K562 (cell line): ENCODE results near the gene DOCK7. TPM values are rescaled to one million over a fixed set of nuclear protein-coding genes. Genes with fewer than 3 reads are reported as not detected.

Experiments used
- ATF6 ChIP-seq: sonication (generic); formaldehyde crosslinking; IDR thresholded peaks from 2 replicates; pipeline ENCODE4 v1.4.0; 2020; ENCODE audit warnings: mild to moderate bottlenecking, missing genetic modification reagents
- BRD4 ChIP-seq: fragments of 200-600 bp; sonication (generic); IDR thresholded peaks from 2 replicates; pipeline ENCODE4 v1.6.1; 2017; ENCODE audit warnings: inconsistent platforms
- CEBPB ChIP-seq: fragments of 450-650 bp; IDR thresholded peaks from 2 replicates; pipeline ENCODE4 v1.6.1; 2016; ENCODE audit warnings: missing genetic modification characterization, missing compliant biosample characterization
- CHCHD3 ChIP-seq: fragments of 250-450 bp; sonication (Bioruptor Pico); IDR thresholded peaks from 2 replicates; pipeline ENCODE4 v2.1.2; 2022; ENCODE audit warnings: mild to moderate bottlenecking
- HDAC3 ChIP-seq: fragments of 450-650 bp; IDR thresholded peaks from 2 replicates; pipeline ENCODE4 v1.6.1; 2018; ENCODE audit warnings: borderline replicate concordance, mild to moderate bottlenecking, moderate library complexity; ENCODE audit not compliant: partially characterized antibody
- L3MBTL2 ChIP-seq: fragments of 450-650 bp; IDR thresholded peaks from 2 replicates; pipeline ENCODE4 v1.6.1; 2016; ENCODE audit warnings: mild to moderate bottlenecking, moderate library complexity
- MIER1 ChIP-seq: fragments of 450-650 bp; IDR thresholded peaks from 2 replicates; pipeline ENCODE4 v1.6.1; 2016; ENCODE audit warnings: antibody characterized with exemption, mild to moderate bottlenecking, low read depth
- POLR3G ChIP-seq: IDR thresholded peaks from 2 replicates; pipeline ENCODE4 v1.6.1; 2011; ENCODE audit not compliant: insufficient read length, insufficient replicate concordance; ENCODE audit errors: extremely low read depth
- SAFB ChIP-seq: fragments of 200-400 bp; formaldehyde crosslinking; IDR thresholded peaks from 2 replicates; pipeline ENCODE4 v1.6.1; 2017; ENCODE audit warnings: low read depth, low read length, borderline replicate concordance
- SREBF2 ChIP-seq: sonication (generic); formaldehyde crosslinking; IDR thresholded peaks from 2 replicates; pipeline ENCODE4 v1.4.0; 2020; ENCODE audit warnings: mild to moderate bottlenecking, missing genetic modification reagents
- THRA ChIP-seq: fragments of 450-650 bp; IDR thresholded peaks from 2 replicates; pipeline ENCODE4 v1.6.1; 2017; ENCODE audit warnings: mild to moderate bottlenecking, moderate library complexity
- ZNF134 ChIP-seq: fragments of 250-450 bp; sonication (Bioruptor Pico); conservative IDR thresholded peaks from 2 replicates; pipeline ENCODE4 v1.4.0; 2020
- ZNF584 ChIP-seq: fragments of 200-800 bp; sonication (Bioruptor generic); IDR thresholded peaks from 2 replicates; pipeline ENCODE4 v1.6.1; 2016; ENCODE audit warnings: low read depth, mild to moderate bottlenecking, missing genetic modification characterization, missing compliant biosample characterization
- ZNF766 ChIP-seq: fragments of 200-800 bp; sonication (Bioruptor generic); conservative IDR thresholded peaks from 2 replicates; pipeline ENCODE4 v1.6.1; 2016; ENCODE audit warnings: missing genetic modification characterization, missing compliant biosample characterization
- polyA plus RNA-seq, 8 experiments: library from polyadenylated mRNA; depleted of rRNA in 4 of 8; stranded (reverse) in 5 of 8; unstranded in 3 of 8; fragments of >200 nt; fragmentation: Nextera tagmentation in 2 of 8; fragmentation: Illumina TruSeq in 1 of 8; extraction: Ambion mirVana in 2 of 8; extraction: Trizol in 1 of 8; gene quantifications; 2 replicates each; pipeline versions ENCODE4 v1.2.1 to v1.2.3, GENCODE V29; 2011 to 2014; ENCODE audit warnings: inconsistent platforms in 1 of 8, missing spikeins in 1 of 8
- total RNA-seq, 7 experiments: library from RNA; depleted of rRNA in 6 of 7; stranded (reverse); fragments of >200 nt in 6 of 7; fragmentation: Illumina TruSeq in 2 of 7; extraction: Trizol in 2 of 7; gene quantifications; 2 replicates each; pipeline versions ENCODE4 v1.2.1 to v1.2.3, GENCODE V29; 2011 to 2021; ENCODE audit warnings: low replicate concordance in 1 of 7

Gene DOCK7
- total and polyA plus RNA-seq, 9 of the 15 experiments (the other 6 are each of a cell fraction or from before 2014, with no cell fraction given): 4.9 to 35.1 (median 12.6) TPM

- TF ChIP-seq HDAC3: no peak
- TF ChIP-seq L3MBTL2: peak; percentile 93
- TF ChIP-seq ZNF134 (CRISPR knock-in tag): no peak
- TF ChIP-seq THRA: no peak
- no peak for TF ChIP-seq POLR3G
- TF ChIP-seq ATF6: peak; percentile 67; the same call in 1 of the 2 replicates
- no peak for TF ChIP-seq CHCHD3
- TF ChIP-seq SREBF2: 0 out of 2 replicates have a peak, but pooled peaks have one; percentile 81
- peak; percentile 70 for TF ChIP-seq MIER1
- peak; percentile 70; the same call in 1 of the 2 replicates for TF ChIP-seq ZNF766
- TF ChIP-seq ZNF584 (CRISPR knock-in tag): peak; percentile 62; the same call in 1 of the 2 replicates
- TF ChIP-seq BRD4: no peak
- TF ChIP-seq SAFB: 0 out of 2 replicates have a peak, but pooled peaks have one; percentile 52
- no peak for TF ChIP-seq CEBPB (tag)
Measured at GRCh38 chr1:62436466-62437272, 251.5 kb downstream of the DOCK7 start, which contains the start of gene USP1 (continued).
